Suppressor macrophage treated with lipopolysaccharide for 1 hour (primary cell): ENCODE measurements around the gene STX3.
A peak's percentile ranks its signal among the peaks of the same experiment; 100 is the strongest.

Experiments
- DNase-seq, 3 donors: peaks; one replicate each; pipeline ENCODE4 v3.0.0-alpha.2; 2020 to 2022

Gene STX3

DNA sequence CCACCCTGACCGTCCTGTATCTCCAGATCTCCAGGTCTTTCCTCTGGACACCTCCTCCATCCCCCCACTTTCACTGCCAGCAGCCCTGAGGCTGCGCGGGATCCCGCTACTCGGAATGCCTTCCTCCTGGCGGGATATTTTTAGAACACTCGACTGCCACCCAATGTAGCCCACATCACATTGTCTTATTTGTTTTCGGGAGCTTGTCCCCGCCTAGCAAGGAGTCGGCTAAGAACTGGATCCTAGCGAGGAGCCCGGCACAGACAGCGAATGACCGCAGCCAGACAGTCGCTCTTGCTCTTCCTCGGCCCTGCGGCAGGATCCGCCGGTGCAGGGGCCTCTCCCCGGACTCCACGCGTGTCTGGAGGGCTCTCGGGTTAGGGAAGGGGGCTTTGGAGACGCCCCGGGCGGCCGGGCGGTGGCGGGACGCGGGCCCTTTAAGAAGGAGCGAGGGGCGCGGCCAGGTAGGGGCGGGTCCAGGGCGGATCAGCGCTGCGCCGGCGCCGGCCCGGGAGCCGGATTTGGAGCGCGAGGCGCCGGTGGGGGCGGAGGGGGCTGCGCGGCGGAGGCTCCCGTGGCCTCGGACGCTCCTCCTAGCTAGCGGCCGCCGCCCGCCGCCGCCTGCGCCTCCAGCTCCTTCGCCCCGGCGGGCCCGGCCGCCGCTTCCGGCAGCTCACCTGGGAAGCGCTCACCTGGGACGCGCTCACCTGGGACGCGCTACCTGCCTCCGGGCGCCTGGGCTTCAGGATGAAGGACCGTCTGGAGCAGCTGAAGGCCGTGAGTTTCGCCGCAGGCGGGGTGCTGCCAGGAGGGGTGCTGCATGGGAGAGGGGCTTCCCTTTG is at the start of gene STX3:
Gene STX3, plus strand, starts transcription at position 518 of the 842 bp plus-strand sequence. Its CDS starts 230 bp downstream, at position 748.
- DNase-seq, result peak; percentile 77 to 93 (median 84)

DNA sequence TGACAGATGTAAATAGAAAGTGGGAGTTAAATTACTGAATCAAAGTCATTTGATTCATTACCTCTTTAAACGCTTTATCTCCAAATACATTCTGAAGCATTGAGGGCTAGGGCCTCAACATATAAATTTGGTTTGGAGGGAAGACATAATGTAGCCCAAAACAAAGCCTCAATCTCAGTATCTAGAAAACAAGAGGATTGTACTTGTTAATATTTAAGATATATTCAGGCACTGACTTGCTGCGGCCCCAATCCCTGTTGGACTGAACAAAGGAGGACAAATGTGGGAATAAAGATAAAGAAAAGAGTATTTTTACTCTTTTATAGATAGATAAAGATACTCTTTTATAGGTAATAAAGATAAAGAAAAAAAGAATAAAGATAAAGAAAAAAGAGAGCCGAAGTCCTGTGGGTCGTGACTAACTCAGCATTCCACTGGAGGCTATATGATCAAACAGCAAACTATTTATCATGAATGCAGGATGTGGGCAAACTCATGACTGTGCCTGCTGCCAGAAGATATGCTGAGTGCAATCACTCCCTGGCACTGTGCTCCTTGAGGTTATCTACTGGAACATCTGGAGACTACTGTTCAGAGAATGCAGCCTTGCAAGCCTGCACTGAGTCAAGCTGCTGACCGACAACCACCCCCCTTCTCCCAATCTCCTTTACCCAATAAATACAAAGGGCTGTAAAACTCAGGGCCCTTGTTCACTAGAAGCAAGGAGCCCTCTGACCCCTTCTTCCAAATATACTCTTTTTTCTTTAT is 48.5 kb upstream of the STX3 start:
- no peak for DNase-seq

DNA sequence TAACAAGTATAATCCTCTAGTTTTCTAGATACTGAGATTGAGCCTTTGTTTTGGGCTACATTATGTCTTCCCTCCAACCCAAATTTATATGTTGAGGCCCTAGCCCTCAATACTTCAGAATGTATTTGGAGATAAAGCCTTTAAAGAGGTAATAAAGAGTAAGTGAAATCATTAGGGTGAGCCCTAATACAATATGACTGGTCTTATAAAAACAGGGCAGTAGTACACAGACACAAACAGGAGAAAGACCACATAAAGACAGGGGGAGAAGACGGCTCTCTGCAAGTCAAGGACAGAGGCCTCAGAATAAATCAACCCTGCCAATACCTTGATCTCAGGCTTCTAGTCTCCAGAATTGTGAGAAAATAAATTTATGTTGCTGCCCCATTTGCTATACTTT is 47.8 kb upstream of the STX3 start:
- DNase-seq, result no peak

DNA sequence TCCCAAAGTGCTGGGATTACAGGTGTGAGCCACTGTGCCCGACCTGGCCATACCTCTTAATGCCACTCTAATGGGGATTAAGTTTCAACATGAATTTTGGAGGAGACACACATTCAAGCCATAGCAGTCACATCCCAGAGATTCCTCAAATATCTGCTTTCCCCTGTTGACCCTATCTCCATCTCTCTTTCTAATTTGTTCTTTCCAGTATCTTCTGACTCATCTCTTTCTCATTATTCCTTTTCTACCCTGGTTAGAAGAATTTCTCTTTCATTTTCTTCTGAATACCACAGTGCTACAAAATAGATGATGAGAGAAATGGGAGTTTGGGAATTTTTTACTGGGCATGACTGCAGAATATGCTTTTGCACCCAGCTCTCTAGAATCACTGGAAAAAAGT is 46.6 kb upstream of the STX3 start:
- DNase-seq, result no peak

DNA sequence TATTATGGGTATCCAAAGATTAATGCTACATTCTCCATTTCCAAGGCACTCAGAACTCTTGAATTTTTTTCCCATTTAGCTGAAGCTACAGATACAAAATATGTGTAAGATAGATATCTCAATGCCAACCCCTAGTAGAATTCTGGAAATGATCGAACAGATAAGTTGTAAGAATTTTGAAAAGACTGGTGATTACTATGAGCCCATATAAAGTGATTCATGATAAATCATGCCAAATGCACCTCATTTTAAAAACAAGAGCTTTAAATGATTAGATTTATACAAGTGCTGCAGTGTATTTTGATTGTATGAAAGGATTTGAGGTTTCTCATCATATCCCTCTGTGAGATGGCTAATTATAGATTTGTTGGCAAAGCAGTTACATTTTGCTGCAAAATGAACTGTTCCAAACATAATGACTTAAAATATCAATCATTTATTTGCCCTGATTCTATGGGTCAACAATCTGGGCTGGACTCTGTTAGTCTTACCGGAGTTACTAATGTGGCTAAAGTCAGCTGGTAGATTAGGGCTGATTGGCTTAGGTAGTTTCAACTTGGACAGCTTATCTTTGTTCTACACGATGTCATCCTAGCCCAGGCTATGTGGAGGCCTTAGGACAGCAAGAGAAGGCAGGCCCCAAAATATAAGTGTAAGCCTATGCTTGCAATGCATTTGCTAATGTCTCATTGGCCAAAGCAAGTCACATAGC is 44.9 kb upstream of the STX3 start:
- no peak for DNase-seq

DNA sequence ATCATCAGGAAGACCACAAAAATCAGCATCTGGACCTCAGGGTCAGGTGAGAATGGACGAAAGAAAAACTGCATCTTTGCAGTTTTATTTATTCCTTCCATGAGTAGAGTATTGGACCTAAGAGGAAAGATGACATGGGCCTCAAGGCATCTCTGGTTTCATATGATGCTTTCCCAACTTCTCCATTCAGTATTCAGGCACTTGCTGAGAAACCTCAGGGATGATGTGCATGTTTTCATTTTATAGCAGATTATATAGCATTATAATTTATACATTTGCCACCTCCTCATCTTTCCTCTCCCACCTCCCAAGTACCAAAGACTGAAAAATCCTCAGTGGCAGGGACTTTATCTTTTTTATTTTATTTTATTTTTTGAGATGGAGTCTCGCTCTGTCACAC is 41.4 kb upstream of the STX3 start, which contains the start of gene OR10V1:
Gene OR10V1, minus strand, starts transcription at position 101 of the 400 bp plus-strand sequence. Its CDS starts 0 bp downstream, at position 101.
- no peak for DNase-seq

DNA sequence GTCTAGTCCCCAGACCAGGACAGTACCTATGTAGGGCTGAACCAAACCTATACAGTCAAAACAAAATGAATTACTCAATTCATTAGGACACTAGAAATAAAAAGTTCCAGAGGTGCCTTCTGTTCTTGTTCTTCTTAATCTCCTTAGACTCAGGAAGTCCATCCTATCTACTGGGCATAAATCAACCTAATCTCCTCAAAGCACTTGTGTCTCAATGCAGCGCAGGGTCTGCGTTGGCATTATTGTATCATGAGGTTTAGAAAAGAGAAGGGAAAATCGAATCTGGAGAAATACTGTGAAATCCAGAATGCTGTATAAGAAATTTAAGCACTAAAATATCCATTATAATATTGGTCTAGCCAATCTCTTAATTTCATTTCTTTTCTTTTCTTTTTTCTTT is 39.1 kb upstream of the STX3 start:
- no peak for DNase-seq

DNA sequence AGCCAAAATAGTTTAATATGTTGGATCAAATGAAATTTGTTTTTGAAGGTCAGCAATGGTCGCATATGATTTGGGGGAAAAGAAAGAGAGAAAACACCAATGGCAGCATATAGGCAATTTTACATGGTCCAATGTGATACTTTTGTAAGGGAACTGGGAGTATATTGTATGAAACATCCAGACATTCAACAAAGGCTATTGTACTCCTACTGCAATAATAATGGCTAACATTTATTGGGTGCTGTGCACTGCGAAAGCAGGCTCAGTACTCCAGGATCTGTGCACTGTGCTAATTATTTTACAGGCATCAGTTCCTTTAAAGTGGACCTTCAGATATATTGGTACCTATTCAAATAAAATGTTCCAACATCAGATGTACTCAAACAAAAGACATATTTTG is 35.6 kb upstream of the STX3 start:
- no peak for DNase-seq

DNA sequence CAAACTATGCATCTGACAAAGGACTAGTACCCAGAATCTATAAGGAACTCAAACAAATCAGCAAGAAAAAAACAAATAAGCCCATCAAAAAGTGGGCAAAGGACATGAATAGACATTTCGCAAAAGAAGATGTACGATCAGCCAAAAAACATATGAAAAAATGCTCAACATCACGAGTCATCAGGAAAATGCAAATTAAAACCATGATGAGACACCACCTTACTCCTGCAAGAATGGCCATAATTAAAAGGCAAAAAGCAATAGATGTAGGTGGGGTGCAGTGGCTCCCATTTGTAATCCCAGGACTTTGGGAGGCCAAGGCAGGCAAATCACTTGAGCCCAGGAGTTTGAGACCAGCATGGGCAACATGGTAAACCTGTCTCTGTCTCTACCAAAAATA is 31.1 kb upstream of the STX3 start:
- no peak for DNase-seq

DNA sequence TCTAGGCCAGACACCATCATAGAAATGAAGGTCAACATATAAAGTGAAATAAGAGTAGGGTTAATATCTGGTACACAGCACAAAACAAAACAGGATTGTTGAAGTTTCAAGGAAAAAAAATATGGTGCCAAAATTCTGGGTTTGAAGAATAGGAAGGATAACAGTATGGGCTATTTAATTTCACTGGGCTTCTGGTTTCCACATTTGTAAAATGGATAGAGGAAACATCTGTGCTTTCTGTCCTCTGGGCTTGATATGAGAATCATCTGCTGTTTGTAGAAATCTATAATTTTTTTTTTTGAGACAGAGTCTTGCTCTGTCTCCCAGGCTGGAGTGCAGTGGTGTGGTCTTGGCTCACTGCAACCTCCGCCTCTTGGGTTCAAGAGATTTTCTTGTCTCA is 27.8 kb upstream of the STX3 start:
- no peak for DNase-seq

DNA sequence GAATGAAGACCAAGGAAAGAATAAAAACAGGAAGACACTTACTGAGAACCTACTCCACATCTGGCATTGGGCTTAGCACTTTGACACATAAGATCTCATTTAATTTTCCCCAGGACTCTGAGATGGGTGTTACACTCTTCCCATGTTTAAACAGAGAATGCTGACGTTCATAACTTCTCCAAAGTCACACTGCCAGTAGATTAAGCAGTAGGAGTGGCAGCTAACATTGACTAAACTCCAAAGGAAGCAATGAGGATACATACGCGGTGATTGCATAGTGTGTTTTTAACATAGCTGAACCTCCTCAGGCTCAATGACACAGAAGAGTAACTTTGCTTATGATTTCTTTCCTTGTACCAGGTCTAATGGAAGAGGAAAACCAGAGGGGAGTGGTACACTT is 27.0 kb upstream of the STX3 start:
- peak in 1 of 3 donors; percentile 9 for DNase-seq

DNA sequence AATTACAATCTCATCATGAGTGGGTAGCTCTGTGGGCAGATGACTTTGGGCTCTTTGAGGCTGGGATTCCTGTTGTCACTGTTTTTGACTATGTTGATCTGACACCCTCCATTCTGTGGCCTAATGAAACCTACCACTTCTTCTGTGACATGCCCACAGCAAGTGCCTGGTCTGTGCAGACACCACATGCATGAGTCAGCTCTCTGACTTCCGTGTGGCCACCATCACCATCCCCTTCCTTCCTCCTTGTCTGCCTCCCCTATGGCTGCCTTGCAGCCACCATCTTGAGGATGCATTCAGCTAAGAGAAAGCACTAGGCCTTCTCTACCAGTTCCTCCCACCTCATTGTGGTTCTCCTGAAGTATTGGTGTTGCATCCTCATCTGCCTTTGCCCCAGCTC is 26.3 kb upstream of the STX3 start:
- peak; percentile 42 to 47 (median 44) for DNase-seq

DNA sequence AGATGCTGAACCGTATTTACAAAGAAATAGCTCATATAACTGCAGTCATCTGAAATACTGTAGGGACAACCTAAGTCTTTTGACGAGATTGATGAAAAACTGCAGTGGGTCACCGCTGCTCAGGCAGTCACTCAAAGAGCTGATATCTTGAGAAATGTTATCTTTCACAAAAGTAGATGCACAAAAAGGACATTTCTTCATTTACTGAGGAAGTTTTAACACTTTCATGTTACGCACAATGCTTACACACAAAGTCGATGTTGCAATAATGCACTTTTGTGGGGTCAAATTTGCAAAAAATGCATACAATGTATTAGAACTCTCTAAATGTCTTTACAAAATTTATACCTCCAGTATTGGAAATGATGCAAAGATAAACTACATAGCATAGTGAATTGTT is 25.3 kb upstream of the STX3 start:
- DNase-seq, result peak; percentile 2 to 22 (median 15)

DNA sequence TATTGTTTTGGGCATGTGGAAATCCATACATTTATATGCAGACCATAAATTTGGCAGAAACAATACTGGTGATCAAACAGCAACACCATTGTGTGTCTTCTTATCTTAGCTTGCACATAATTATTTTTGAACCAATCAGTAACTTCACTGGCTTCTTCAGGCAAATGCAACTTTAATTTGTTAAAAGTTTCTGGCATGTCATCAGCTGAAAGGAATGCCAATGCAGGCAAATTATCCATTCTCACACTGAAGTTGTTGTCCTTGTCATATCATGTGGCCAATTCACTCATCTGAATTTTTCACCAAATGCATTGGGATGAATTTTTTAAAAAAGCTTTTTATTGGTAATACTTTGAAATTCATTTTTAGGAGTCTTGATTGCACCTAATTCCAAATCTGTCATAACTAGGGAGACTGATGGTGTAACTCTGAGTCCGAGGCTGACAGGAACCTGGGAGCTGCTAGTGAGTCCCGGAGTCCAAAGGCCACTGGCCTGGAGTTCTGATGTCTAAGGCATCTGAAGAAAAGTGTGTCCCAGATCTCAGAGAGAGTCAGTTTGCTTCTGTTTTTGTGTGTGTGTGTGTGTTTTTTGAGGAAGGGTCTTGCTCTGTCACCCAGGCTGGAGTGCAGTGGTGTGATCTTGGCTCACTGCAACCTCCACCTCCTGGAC is 24.1 kb upstream of the STX3 start:
- no peak for DNase-seq

DNA sequence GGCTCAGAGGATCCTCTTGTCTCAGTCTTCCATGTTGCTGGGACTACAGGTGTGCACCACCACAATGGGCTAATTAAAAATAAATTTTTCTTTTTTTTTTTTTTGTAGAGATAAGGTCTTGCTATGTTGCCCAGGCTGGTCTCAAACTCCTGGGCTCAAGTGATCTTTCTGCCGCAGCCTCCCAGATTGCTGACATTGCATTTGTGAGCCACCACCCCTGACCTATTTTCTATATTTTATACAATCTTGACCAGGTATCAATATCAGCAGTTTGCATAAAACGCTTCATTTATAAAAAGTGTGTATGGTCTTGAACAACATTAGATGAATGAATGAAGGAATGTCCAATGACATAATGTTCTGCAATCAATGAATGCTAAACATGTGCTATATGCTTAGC is 9.1 kb upstream of the STX3 start:
- DNase-seq, result no peak

DNA sequence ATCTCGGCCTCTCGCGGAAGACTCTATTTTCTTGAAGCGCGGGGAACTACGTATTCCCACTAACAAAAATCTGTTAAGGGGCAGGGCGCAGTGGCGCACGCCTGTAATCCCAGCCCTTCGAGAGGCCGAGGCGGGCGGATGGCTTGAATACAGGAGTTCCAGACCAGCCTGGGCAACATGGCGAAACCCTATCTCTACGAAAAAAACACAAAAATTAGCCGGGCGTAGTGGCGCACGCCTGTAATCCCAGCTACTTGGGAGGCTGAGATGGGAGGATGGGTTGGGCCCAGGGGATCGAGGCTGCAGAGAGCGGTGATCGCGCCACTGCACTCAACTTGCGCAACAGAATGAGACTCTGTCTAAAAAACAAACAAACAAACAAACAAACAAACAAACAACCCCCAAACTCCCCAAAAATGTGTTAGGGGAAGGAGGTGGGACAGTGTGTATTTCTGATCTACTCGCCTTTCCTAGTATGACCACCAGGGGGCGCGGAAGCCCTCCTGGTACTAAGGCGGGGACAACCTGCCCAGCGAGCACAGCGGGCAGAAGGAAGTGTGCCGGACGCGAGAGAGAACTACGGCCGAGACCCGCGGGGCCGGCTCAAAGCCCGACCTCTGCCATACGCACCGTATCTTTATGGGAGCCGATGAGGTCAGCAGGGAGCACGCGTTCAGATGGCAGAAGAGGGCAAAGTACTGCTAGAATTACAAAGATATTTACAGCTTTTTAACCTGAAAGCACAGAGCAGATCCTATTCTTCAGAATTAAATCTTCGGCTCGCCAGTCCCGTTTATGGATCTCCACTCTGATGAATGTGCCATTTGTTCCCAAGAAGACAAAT is 1.3 kb upstream of the STX3 start:
- DNase-seq, result peak; percentile 89 to 94 (median 93)

DNA sequence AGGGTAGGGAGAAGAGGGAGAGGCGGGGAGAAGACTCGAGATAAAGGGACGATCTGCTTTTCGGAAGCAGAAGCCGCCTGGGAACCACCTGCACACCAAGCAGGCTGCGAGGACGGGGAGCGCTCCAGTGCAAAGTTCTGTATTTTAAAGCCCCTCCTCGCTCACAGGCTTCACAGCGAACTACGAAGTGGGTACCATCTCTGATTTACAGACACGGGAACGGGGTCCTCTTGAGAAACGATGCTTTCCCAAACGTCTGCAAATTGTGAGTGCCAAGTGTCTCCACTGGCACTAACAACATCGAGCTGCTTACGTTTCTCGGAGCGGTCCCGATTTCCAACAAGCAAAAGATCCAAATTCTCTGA is 700 bp upstream of the STX3 start:
- DNase-seq, result peak; percentile 31 to 60 (median 53)

DNA sequence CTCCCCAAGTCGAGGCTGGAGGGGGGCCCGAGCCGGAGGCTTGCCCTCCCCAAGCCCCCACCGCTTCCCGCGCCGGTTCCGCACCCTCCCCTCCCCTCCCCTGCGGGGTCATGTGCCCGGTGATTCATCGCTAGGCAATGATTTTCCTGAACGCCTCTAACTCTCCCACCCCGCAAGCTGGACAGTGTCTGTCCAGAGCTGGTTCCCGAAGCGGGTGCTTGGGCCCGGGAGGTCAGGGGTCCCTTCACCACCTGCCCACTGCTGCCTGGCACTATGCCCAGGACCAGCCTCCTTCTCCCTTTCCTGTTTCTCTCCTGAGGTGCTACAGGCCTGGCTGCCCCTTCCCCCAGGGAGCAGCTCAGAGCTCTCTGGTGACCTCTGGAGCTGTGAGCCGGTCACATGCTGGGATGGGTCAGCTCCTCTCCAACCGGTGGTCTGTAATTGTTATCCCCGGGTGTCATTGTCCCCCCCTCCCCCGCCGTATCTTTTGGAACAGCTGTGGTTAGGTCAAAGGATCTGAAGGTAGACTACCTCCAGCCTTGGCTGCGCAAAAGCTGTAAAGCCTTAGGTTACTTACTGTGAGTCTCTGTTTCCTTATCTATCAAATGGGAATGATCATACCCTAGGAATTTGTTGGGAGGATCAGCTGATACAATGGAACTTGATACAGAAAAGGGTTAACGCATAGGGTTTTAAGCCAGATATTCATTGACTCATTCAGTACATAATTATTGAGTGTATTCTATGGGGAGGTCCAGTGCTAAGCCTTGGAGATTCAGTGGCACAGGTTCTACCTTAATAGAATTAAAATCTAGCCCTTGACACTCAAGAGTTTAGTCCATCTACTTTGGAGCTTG is 753 bp downstream of the STX3 start:
- DNase-seq, result peak; percentile 87 to 93 (median 88)

DNA sequence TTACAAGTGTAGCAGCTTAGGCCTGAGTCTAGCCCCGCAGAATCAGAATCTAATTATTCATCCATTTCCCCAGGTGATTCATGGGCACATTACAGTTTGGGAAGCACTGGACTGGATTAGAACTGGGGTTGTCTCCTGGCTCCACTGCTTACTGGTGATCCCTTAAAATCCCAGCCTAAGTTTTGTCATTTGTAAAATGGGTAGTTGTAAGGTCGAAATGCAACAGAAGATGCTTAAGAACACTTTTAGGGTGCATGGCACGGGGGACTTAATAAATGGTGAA is 1.3 kb downstream of the STX3 start:
- DNase-seq, result peak; percentile 36 to 50 (median 44)

DNA sequence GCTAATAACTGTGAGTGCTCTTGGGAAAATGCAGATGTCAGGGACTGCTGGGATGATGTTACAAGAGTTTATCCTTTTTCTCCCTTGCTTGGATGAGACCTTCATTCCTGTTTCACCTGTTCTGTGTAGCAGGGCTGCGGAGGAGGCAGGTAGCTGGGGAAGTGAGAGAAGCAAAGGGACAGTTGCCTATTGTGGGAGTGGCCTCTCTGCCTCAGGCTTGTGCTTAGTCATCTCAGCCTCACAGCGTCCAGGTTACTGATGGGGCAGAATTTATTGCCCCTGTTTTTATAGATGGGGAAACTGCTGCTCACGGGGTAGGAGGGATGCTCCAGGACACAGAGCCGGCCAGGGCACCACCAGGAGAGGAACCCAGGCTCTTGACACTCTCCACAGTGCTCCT is 1.7 kb downstream of the STX3 start:
- DNase-seq, result peak; percentile 17 to 41 (median 24)

DNA sequence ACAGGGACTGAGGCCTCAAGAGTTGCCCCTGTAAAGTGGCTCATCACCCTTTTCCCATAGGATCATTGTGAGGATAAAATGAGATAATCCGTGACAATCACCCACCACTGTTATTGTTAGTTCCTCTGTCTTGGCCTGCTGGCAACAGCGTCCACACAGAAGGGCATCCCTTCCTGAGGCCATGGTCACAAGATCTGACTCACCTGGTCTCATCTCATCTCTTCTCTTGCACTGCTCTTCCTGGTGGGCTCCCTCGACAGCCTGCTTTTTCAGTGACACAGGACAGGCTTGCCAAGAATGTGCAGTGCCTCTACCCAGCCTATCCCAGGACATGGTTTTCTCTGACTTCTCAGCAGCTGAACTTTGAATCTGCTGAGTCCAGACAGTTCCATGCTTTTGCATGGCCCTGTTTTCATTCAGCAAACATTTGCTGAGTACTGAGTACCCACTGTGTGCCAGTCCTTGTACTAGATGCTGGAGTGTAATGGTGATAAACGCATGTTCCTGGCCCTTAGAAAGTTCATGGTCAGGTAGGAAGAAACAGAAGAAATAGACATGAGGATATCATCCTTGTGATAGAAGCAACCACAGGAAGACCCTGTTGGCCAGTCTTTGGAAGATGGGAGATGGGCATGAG is 3.3 kb downstream of the STX3 start:
- no peak for DNase-seq
